Spleen (tissue), 7 donors: Measurements from ENCODE around the gene THBS1.

Experiments used
- CTCF ChIP-seq, 11 experiments: fragments of 200-600 bp in 7 of 11; fragments of 450-650 bp in 4 of 11; sonication (generic) in 4 of 11; IDR thresholded peaks in 8 of 11; conservative IDR thresholded peaks in 3 of 11; 1 replicate in 7 of 11; 2 replicates in 4 of 11; pipeline versions ENCODE4 v1.4.0 to v1.8.0; 2016 to 2021; ENCODE audit warnings: antibody characterized with exemption in 11 of 11, inconsistent platforms in 4 of 11, mild to moderate bottlenecking in 1 of 11
- POLR2A ChIP-seq, 3 donors: fragments of 450-650 bp; IDR thresholded peaks; one replicate each; pipeline ENCODE4 v1.5.1; 2017; ENCODE audit warnings: antibody characterized with exemption in 3 of 3, mild to moderate bottlenecking in 1 of 3
- donor health status: DM: no; HTN: no; CAD: no; lungs with moderate emphysema.
- donor health status: DM: no; HTN: no; CAD: no.
- donor health status: DM: no; HTN: no; CAD: no.

- TF ChIP-seq CTCF (IDR thresholded peaks at IDR 0.05 in 8 of 11, conservative IDR thresholded peaks at IDR 0.05 in 3 of 11) = no peak
- no peak for TF ChIP-seq POLR2A (IDR thresholded peaks at IDR 0.05)
Observed at GRCh38 chr15:39643727-39644126, 62.8 kb downstream of the THBS1 start.
